GM21390 (cell line): Measurements from ENCODE around the gene PLK5.
"Not testable (repeated sequence)": the region's sequence is repeated elsewhere in the genome, so short reads cannot be mapped to it uniquely, and the experiment has no call there.

ENCODE experiments used
- ATAC-seq: cut with Tn5 transposase; IDR thresholded peaks from one replicate; pipeline ENCODE4 v1.9.1; 2021; ENCODE audit not compliant: unreplicated experiment

Gene PLK5

GRCh38 chr19:1523412-1524286 is at the start of gene PLK5:
TSS of gene PLK5 (plus strand) at chr19:1524077. CDS start at chr19:1526997, 2,920 bp downstream.
- no peak for ATAC-seq

- ATAC-seq: no peak
These were observed 49.0 kb upstream of the PLK5 start for GRCh38 chr19:1474765-1475351.

GRCh38 chr19:1475751-1476437 is 48.0 kb upstream of the PLK5 start:
- ATAC-seq: no peak

GRCh38 chr19:1477056-1477455 is 46.8 kb upstream of the PLK5 start:
- not testable (repeated sequence) for ATAC-seq

GRCh38 chr19:1478934-1479707 is 44.8 kb upstream of the PLK5 start, which contains the start of gene C19orf25:
TSS of gene C19orf25 (minus strand) at chr19:1479215. CDS start at chr19:1478903, 312 bp downstream.
- ATAC-seq: peak; percentile 75

- no peak for ATAC-seq
These were observed 42.5 kb upstream of the PLK5 start for GRCh38 chr19:1481224-1481892.

GRCh38 chr19:1481893-1482360 is 42.0 kb upstream of the PLK5 start:
- no peak for ATAC-seq

- no peak for ATAC-seq
These were observed 41.3 kb upstream of the PLK5 start for GRCh38 chr19:1482361-1483130.

- no peak for ATAC-seq
These were observed 40.5 kb upstream of the PLK5 start for GRCh38 chr19:1483131-1483978.

GRCh38 chr19:1483979-1484428 is 39.9 kb upstream of the PLK5 start:
- no peak for ATAC-seq

GRCh38 chr19:1486720-1487575 is 36.9 kb upstream of the PLK5 start:
- no peak for ATAC-seq

GRCh38 chr19:1487576-1488281 is 36.1 kb upstream of the PLK5 start:
- no peak for ATAC-seq

GRCh38 chr19:1488282-1488601 is 35.6 kb upstream of the PLK5 start:
- ATAC-seq: no peak

- ATAC-seq: no peak
These were observed 34.2 kb upstream of the PLK5 start for GRCh38 chr19:1489463-1490310.

- ATAC-seq: peak; percentile 83
These were observed 33.4 kb upstream of the PLK5 start, which contains the start of gene PCSK4 for GRCh38 chr19:1490311-1491113. TSS of gene PCSK4 (minus strand) at chr19:1490350. CDS start at chr19:1490346, 4 bp downstream.
